ENCODE results near the gene MAGEA9B. TPM values are rescaled to one million over a fixed set of nuclear protein-coding genes. Genes with fewer than 3 reads are reported as not detected.
"Not testable (repeated sequence)": the region's sequence is repeated elsewhere in the genome, so short reads cannot be mapped to it uniquely, and the experiment has no call there.

MAGEA9B gene
- total and polyA plus RNA-seq, 2 of the 4 experiments (the other 2 are of a cell fraction) = not detected

DNA sequence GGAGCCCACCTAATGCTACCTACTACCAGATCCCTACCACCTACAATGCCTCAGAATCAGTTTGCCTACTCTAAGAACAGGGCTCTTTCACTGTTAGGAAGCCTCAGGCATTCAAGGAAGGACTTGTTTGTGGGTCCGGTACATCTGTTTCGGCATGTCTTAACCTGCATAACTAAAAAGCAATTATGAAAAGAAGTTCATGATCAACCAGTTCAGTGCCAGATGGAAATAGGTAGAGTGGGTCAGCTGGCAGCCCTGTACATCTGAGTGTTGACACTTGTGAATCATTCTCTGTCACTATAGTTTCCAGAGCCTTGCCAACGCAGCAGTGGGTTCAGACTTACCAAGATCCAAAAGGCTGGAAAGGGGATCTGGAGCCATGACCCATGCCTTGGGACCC, 41.0 kb upstream of the MAGEA9B start:
- Histone ChIP-seq H4K91ac (ENCODE audit: insufficient read depth, low read depth, low read length) (no peak overlapping the region), H2BK20ac (ENCODE audit: low read depth, low read length) (no peak overlapping the region), H2AFZ (replicated peaks; ENCODE audit: low read length, poor library complexity) (no peak overlapping the region), H2BK5ac (ENCODE audit: low read depth, low read length, poor library complexity, severe bottlenecking) (no peak overlapping the region), H3K9ac (ENCODE audit: low read depth, low read length) (no peak overlapping the region), H3K4me1 (ENCODE audit: control insufficient read depth, insufficient read depth, low read length) (no peaks in the 10 kb centered on the region), H2AK9ac (replicated peaks; ENCODE audit: low read depth, low read length, poor library complexity) (no peak overlapping the region), H3K4ac (ENCODE audit: low read depth, low read length) (no peak overlapping the region), H3K23ac (ENCODE audit: low read depth, low read length) (no peak overlapping the region), H3K9me3 (ENCODE audit: control insufficient read depth, insufficient read depth, low read length) (no peaks in the 10 kb centered on the region), H3K79me1 (ENCODE audit: low read depth in 1 of 2, low read length in 2 of 2) (peaks cover 6 to 7% of the 10 kb centered on the region in 2 experiments; a peak in 3 of 4 replicates), H3K14ac (replicated peaks; ENCODE audit: low read depth, low read length) (no peak overlapping the region), H3K4me3 (ENCODE audit: insufficient read depth, low read depth, low read length) (no peak overlapping the region), H2BK15ac (ENCODE audit: low read depth, low read length) (no peak overlapping the region), H4K20me1 (ENCODE audit: insufficient read depth, low read length) (peaks cover 25% of the 10 kb centered on the region; the same call in 1 of the 2 replicates), H3K27me3 (ENCODE audit: control insufficient read depth, insufficient read depth, low read length) (peaks cover 3% of the 10 kb centered on the region; the same call in 1 of the 2 replicates), H3K9me1 (ENCODE audit: insufficient read depth, low read length) (no peaks in the 10 kb centered on the region), H4K5ac (ENCODE audit: low read depth, low read length) (no peak overlapping the region), H2BK120ac (ENCODE audit: low read depth, low read length) (no peak overlapping the region), H4K8ac (ENCODE audit: low read depth in 2 of 2, low read length in 2 of 2) (no peak overlapping the region), H3K27ac (ENCODE audit: insufficient read depth, low read length) (no peak overlapping the region), H3K18ac (ENCODE audit: low read depth, low read length) (no peak overlapping the region), H3K4me2 (ENCODE audit: low read depth, low read length) (no peak overlapping the region), H3K56ac (ENCODE audit: extremely low read depth, insufficient read depth, low read length) (no peak overlapping the region), H3K36me3 (ENCODE audit: control insufficient read depth, insufficient read depth, low read length) (no peaks in the 10 kb centered on the region), H2AK5ac (ENCODE audit: low read depth, low read length) (no peak overlapping the region)
- POLR2A ChIA-PET (ENCODE audit: unreplicated experiment) = no interaction called here
- WGBS, 2 experiments (ENCODE audit: extremely low coverage in 2 of 2, insufficient read length in 1 of 2) = 75% methylated on average over 1 of the region's 3 CpGs; no CpG with 5 or more reads in 1 of the 2 experiments
- in situ Hi-C loops (cut with MboI; ENCODE audit: low sequenced_read_pairs) = no loop called here
- DNase-seq (no peak), ATAC-seq (ENCODE audit: low read depth) (no peak)
- dilution Hi-C loops (cut with HindIII; ENCODE audit: low sequenced_read_pairs, unreplicated experiment) = no loop called here
- TF ChIP-seq MAZ (IDR thresholded peaks at IDR 0.05; ENCODE audit: borderline replicate concordance, low read depth, low read length) = no peak
- TF ChIP-seq MAFK (IDR thresholded peaks at IDR 0.05; ENCODE audit: low read depth, low read length) = no peak
- CTCF ChIA-PET = no interaction called here
- intact Hi-C loops (cut with micrococcal nuclease) = no loop called here
- BruUV-seq (replicated peaks) = no TSS peak

DNA sequence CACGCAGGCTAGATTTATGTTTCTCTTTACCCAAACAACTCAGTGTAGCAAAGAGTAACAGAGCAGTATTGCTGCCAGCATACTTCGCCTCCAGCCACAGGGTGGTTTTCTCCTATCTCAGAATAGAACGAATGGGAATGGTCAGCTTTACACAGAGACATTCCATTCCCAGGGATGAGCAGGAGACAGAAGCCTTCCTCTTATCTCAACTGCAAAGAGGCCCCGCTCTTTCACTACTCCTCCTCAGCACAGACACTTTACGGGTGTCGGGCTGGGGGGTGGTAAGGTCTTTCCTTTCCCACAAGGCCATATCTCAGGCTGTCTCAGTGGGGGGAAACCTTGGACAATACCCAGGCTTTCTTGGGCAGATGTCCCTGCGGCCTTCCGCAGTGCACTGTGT, 39.6 kb upstream of the MAGEA9B start:
- H3K27ac ChIP-seq (ENCODE audit: insufficient read depth, low read length); H4K91ac ChIP-seq (ENCODE audit: insufficient read depth, low read depth, low read length); H3K9ac ChIP-seq (ENCODE audit: low read depth, low read length); H2AK5ac ChIP-seq (ENCODE audit: low read depth, low read length); H2AFZ ChIP-seq (replicated peaks; ENCODE audit: low read length, poor library complexity); CTCF ChIA-PET; H2AK9ac ChIP-seq (replicated peaks; ENCODE audit: low read depth, low read length, poor library complexity); H3K56ac ChIP-seq (ENCODE audit: extremely low read depth, insufficient read depth, low read length); H3K9me1 ChIP-seq (ENCODE audit: insufficient read depth, low read length); H4K5ac ChIP-seq (ENCODE audit: low read depth, low read length); H2BK20ac ChIP-seq (ENCODE audit: low read depth, low read length); dilution Hi-C loops (cut with HindIII; ENCODE audit: low sequenced_read_pairs, unreplicated experiment); H3K14ac ChIP-seq (replicated peaks; ENCODE audit: low read depth, low read length); intact Hi-C loops (cut with micrococcal nuclease); H3K4me2 ChIP-seq (ENCODE audit: low read depth, low read length); POLR2A ChIA-PET (ENCODE audit: unreplicated experiment); H3K36me3 ChIP-seq (ENCODE audit: control insufficient read depth, insufficient read depth, low read length); H3K27me3 ChIP-seq (ENCODE audit: control insufficient read depth, insufficient read depth, low read length); H3K9me3 ChIP-seq (ENCODE audit: control insufficient read depth, insufficient read depth, low read length); H2BK5ac ChIP-seq (ENCODE audit: low read depth, low read length, poor library complexity, severe bottlenecking); ATAC-seq (ENCODE audit: low read depth); H2BK15ac ChIP-seq (ENCODE audit: low read depth, low read length); H3K4ac ChIP-seq (ENCODE audit: low read depth, low read length); H3K4me3 ChIP-seq (ENCODE audit: insufficient read depth, low read depth, low read length); H3K23ac ChIP-seq (ENCODE audit: low read depth, low read length); H3K79me1 ChIP-seq (ENCODE audit: low read depth in 1 of 2, low read length in 2 of 2); BruUV-seq (replicated peaks); H3K4me1 ChIP-seq (ENCODE audit: control insufficient read depth, insufficient read depth, low read length); in situ Hi-C loops (cut with MboI; ENCODE audit: low sequenced_read_pairs); H4K8ac ChIP-seq (ENCODE audit: low read depth in 2 of 2, low read length in 2 of 2); H2BK120ac ChIP-seq (ENCODE audit: low read depth, low read length); H3K18ac ChIP-seq (ENCODE audit: low read depth, low read length): not testable (repeated sequence)
- peaks cover 25% of the 10 kb centered on the region; the same call in 1 of the 2 replicates for H4K20me1 ChIP-seq (ENCODE audit: insufficient read depth, low read length)
- WGBS, 2 experiments (ENCODE audit: extremely low coverage in 2 of 2, insufficient read length in 1 of 2) = no CpG with 5 or more reads among the region's 8 CpGs
- DNase-seq = peak; percentile 4
